Mesenteric fat pad (tissue), 1 donor: ENCODE measurements around the gene RORB. TPM values are rescaled to one million over a fixed set of nuclear protein-coding genes. Genes with fewer than 3 reads are reported as not detected.

Experiments used
- DNase-seq: peaks from one replicate; pipeline ENCODE4 v3.0.0-alpha.2; 2020; ENCODE audit warnings: low spot score
- total RNA-seq: library from RNA; stranded (reverse); fragmentation: NEBNext Ultra II Directional; extraction: Animal tissue kit (Norgen Biotek cat#: 25700); gene quantifications from one replicate; pipeline ENCODE4 v1.2.1, GENCODE V29; 2021
- donor health status: DM: yes; HTN: yes; CAD: no.

RORB gene
- total RNA-seq, 1 donor from 2014 or later: 0.06 TPM

- no peak for DNase-seq
Observed at GRCh38 chr9:74697535-74697934, 200.4 kb downstream of the RORB start.

DNA sequence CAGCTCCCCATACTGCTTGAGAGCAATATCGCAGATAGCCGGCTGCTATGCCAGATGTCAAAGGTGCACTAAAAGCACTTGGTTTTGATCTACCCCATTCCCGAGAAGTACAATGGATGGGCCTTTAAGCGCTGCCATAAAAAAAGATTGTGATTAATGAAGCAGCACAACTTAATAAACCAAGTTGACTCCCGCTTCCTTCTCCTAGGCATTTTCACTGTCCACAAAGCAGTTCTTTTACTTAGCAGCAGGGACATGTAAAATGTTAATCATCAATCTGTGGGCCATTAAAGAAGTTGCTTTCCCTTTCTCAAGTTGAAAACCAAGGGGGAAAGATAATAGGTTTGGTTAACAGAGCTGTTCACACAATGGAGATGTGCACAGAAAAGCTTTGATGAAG, 214.2 kb downstream of the RORB start:
- no peak for DNase-seq

DNA sequence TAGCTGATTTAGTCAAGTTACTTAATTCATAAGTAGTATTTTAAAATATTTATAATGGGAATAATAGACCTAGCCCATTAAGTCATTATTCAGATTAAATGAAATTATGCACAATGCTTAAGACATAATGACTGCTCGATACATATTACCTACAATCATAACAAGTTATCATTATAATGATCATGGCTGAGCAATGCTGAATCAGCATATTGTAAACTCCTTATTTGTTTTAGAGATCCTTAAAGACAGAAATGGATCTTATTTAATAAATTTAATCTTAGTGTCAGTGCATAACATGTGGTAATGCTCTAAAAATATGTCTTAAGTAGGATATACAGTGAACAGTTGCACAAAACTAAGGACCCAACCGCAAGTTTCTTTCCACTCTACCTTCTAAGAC, 221.6 kb downstream of the RORB start:
- DNase-seq: no peak

- DNase-seq: no peak
Observed at GRCh38 chr9:74719306-74719705, 222.2 kb downstream of the RORB start.

DNA sequence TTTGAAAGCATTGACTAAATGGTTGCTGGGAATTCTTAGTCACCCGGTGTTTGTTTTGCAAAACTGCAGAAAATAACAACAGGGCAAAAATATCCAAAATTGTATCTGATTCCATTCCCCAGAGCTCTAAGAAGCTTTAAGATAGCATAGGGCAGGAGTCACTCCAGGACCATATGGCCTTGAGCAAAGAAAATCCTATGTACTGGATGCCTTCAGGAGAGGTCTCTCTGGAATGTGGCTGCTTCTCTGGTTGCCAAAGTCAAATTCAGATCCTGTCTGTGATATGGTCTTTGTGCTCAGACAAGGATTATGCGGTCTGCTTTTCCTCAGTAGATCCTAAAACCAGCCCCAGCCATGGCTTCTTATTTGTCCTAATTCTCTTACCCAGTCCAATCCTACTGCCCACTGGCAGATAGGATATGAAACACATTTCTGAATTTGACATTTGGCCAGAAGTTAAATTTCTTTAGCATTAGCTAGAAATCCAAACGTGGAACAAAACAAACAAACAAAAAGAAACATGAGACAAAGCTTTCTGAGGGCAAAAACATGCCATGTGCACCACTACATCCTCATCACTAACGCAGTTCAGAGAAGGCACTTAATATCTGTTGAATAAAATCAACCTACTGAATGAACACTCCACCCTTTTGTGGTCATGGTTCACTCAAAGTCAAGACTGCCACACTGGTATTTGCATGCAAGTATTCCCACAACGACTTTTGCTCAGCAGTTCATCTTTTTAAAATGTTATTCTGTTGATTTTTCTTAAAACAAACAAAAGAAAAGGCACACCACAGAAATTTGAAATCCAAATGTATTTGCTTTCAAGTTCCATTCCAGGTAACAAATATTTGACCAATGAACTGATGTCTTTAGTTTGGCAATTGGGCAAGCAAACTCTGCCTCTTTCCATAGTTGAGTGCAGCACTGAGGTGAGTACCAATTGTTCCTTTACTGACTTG, 224.8 kb downstream of the RORB start:
- no peak for DNase-seq

- no peak for DNase-seq
Observed at GRCh38 chr9:74724317-74724716, 227.2 kb downstream of the RORB start.

DNA sequence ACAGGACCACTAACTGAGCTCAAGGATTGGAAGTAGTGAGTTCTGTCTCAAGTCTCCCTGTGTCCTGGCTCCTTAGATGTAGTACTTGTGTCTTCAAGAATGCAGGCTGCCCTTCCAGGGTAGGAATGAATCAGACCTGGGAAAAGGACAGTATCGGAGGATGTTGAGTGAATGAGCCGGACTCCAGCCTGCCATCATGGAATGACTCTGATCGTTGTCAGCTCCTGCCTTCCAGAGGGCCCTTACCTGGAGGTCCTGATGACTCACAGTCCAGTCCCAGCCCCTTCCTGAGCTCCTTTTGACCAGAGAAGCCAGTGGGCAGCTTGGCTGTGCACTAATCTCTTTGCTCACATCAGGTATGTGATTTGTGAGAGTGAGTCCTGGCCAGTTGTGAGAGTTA, 229.4 kb downstream of the RORB start:
- DNase-seq: no peak

GRCh38 chr9:74728176-74728575, 231.0 kb downstream of the RORB start:
- no peak for DNase-seq

DNA sequence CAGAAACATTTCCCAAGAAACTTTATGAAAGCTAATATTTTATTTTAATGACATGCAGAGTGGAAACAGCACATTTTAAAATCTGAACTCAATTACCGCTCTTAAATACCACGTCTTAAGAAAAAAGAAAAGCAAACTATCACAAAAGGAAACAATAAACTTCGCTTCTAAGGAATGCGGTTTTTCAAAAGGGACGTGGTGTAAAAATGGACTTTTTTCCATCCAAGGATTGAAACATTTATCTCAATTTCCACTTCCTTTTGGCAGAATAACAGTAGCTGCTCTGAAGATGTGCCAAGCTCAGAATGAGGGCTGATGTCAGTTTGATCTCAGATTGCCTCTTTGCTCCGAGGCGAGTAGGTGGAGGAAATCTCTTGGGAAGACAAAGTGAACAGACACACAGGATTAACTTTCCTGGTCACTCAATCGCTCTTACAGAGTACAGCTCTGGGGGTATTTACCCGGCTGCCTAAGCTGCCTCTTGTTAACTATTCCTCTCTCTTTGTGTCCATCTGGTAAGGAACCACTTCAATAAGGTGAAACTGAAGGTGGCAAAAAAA, 232.1 kb downstream of the RORB start:
- no peak for DNase-seq

- no peak for DNase-seq
Observed at GRCh38 chr9:74735761-74736160, 238.6 kb downstream of the RORB start.

DNA sequence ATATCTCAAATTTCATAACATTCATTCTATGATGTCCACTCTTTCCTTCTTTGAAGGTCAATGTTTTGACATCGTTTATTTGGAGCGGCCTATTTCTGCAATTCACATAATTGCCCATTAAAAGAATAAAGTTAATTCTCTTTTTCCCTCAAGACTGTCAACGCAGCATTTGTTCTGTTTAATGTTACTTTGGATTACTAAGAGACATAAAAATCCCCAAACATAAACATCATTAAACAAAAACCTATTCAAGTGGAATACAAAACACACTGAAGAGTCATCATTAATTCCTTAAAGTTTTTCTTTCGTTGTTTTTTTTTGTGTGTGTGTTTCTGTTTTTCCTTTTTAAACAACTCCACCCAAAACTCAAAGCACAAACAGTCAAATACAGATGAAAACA, 239.5 kb downstream of the RORB start:
- no peak for DNase-seq

- no peak for DNase-seq
Observed at GRCh38 chr9:74742191-74742790, 245.2 kb downstream of the RORB start.
